ENCODE data around the gene SPATA6. TPM values are rescaled to one million over a fixed set of nuclear protein-coding genes. Genes with fewer than 3 reads are reported as not detected.

SPATA6 gene
- total and polyA plus RNA-seq, 2 experiments from 2014 or later: 3.4 to 4.5 TPM

- no peaks in the 10 kb centered on the region for H3K9me3 ChIP-seq (ENCODE audit: low read depth)
- TF ChIP-seq EZH2 (IDR thresholded peaks at IDR 0.05; ENCODE audit: borderline replicate concordance) (no peak), CTCF (IDR thresholded peaks at IDR 0.05; ENCODE audit: poor library complexity) (no peak), EZH2phosphoT487 (IDR thresholded peaks at IDR 0.05; ENCODE audit: low read depth, severe bottlenecking, unreplicated experiment) (no peak)
- no peaks in the 10 kb centered on the region for H3K36me3 ChIP-seq (replicated peaks; ENCODE audit: insufficient read depth, low read depth)
- H3K27me3 ChIP-seq: no peaks in the 10 kb centered on the region
- no peaks in the 10 kb centered on the region for H3K4me1 ChIP-seq (ENCODE audit: insufficient read depth)
- no peaks in the 10 kb centered on the region for H3K9me2 ChIP-seq (replicated peaks; ENCODE audit: insufficient read depth)
- no peaks in the 10 kb centered on the region for H3K79me2 ChIP-seq
- H4K20me1 ChIP-seq (ENCODE audit: insufficient read depth, poor library complexity, severe bottlenecking): no peaks in the 10 kb centered on the region
- no peak overlapping the region for H3K4me2 ChIP-seq
- 89% methylated on average over 3 of the region's 3 CpGs for WGBS (ENCODE audit: low lambda C conversion rate, missing lambda C conversion rate)
- no peak overlapping the region for H3K27ac ChIP-seq
- DNase-seq (ENCODE audit: low spot score): no peak
- H2AFZ ChIP-seq: no peak overlapping the region
- H3K4me3 ChIP-seq: no peak overlapping the region
These were observed 222.1 kb downstream of the SPATA6 start for GRCh38 chr1:48249868-48250267.

DNA sequence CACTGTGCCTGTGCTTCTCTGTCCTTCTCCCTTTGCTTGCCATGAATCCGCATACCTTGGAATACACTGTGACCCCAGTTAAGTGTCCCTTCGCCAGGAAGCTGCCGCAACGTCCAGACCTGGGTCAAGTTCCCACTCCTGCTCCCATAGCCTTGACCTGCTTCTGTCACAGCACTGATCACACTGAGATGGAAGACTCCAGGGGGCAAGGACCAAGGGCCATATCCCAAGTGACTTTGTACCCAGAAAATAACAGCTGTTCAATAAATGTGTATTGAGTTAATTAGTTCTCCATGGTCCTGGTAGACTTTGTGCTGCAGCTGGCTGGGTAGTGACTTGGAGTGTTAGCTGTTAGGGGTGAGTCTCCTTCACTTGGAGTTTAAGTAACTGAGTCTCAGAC lies 223.6 kb downstream of the SPATA6 start:
- no peak overlapping the region for H3K4me2 ChIP-seq
- H3K27ac ChIP-seq: no peak overlapping the region
- no peaks in the 10 kb centered on the region for H3K27me3 ChIP-seq

DNA sequence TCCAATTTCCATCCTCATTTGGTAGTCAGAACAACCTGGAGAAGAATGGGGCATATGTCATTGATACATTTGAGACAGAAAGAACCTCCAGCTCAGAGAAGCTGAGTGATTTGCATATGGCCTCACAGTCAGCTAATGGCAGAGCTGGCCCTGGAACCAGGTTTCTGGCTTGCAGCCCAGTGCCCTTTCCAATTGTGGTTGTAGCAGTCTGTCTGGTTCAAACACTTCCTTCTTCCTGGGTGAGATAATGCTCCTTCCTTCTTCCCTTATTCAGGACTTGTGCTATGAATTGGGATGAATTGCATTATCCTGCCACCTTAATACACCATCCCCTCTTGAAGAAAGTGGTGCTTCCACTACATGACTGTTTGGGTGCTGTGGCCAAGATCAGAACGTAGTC lies 225.3 kb downstream of the SPATA6 start:
- no peak overlapping the region for H3K4me2 ChIP-seq
- H3K9me3 ChIP-seq (ENCODE audit: low read depth): no peaks in the 10 kb centered on the region
- H3K79me2 ChIP-seq: no peaks in the 10 kb centered on the region
- WGBS (ENCODE audit: low lambda C conversion rate, missing lambda C conversion rate): 89% methylated on average over 1 of the region's 1 CpG
- H3K4me1 ChIP-seq (ENCODE audit: insufficient read depth): no peaks in the 10 kb centered on the region
- H3K36me3 ChIP-seq (replicated peaks; ENCODE audit: insufficient read depth, low read depth): no peaks in the 10 kb centered on the region
- TF ChIP-seq EZH2phosphoT487 (IDR thresholded peaks at IDR 0.05; ENCODE audit: low read depth, severe bottlenecking, unreplicated experiment) (no peak), CTCF (IDR thresholded peaks at IDR 0.05; ENCODE audit: poor library complexity) (no peak), EZH2 (IDR thresholded peaks at IDR 0.05; ENCODE audit: borderline replicate concordance) (no peak)
- no peak overlapping the region for H3K27ac ChIP-seq
- no peak overlapping the region for H2AFZ ChIP-seq
- no peaks in the 10 kb centered on the region for H4K20me1 ChIP-seq (ENCODE audit: insufficient read depth, poor library complexity, severe bottlenecking)
- H3K4me3 ChIP-seq: no peak overlapping the region
- no peaks in the 10 kb centered on the region for H3K9me2 ChIP-seq (replicated peaks; ENCODE audit: insufficient read depth)
- no peak for DNase-seq (ENCODE audit: low spot score)
- H3K27me3 ChIP-seq: no peaks in the 10 kb centered on the region

More for the DNA sequence above, 223.6 kb downstream of the SPATA6 start:
- Histone ChIP-seq H2AFZ (no peak overlapping the region), H3K9me2 (replicated peaks; ENCODE audit: insufficient read depth) (no peaks in the 10 kb centered on the region), H3K36me3 (replicated peaks; ENCODE audit: insufficient read depth, low read depth) (no peaks in the 10 kb centered on the region), H4K20me1 (ENCODE audit: insufficient read depth, poor library complexity, severe bottlenecking) (no peaks in the 10 kb centered on the region), H3K4me3 (no peak overlapping the region), H3K9me3 (ENCODE audit: low read depth) (no peaks in the 10 kb centered on the region), H3K4me1 (ENCODE audit: insufficient read depth) (no peaks in the 10 kb centered on the region), H3K79me2 (no peaks in the 10 kb centered on the region)
- no peak for TF ChIP-seq EZH2phosphoT487 (IDR thresholded peaks at IDR 0.05; ENCODE audit: low read depth, severe bottlenecking, unreplicated experiment)
- no peak for TF ChIP-seq CTCF (IDR thresholded peaks at IDR 0.05; ENCODE audit: poor library complexity)
- no peak for TF ChIP-seq EZH2 (IDR thresholded peaks at IDR 0.05; ENCODE audit: borderline replicate concordance)
- 97% methylated on average over 4 of the region's 4 CpGs for WGBS (ENCODE audit: low lambda C conversion rate, missing lambda C conversion rate)
- no peak for DNase-seq (ENCODE audit: low spot score)

Small RNA genes lying within 50 kb of the gene (small RNA-seq; reads per million reads assigned to genes)
- gene RNU4-61P (not detected), gene RNU6-723P (not detected)

Other genes starting within 250 kb of the SPATA6 start
- 20.5 and 20.9 TPM in 2 replicates for gene SLC5A9, start 249.5 kb downstream of the SPATA6 start, total RNA-seq
- gene SLC5A9, start 249.5 kb downstream of the SPATA6 start, polyA plus RNA-seq: 19.1 and 26.5 TPM in 2 replicates